ENCODE measurements around the gene LRP5.

LRP5 gene

DNA sequence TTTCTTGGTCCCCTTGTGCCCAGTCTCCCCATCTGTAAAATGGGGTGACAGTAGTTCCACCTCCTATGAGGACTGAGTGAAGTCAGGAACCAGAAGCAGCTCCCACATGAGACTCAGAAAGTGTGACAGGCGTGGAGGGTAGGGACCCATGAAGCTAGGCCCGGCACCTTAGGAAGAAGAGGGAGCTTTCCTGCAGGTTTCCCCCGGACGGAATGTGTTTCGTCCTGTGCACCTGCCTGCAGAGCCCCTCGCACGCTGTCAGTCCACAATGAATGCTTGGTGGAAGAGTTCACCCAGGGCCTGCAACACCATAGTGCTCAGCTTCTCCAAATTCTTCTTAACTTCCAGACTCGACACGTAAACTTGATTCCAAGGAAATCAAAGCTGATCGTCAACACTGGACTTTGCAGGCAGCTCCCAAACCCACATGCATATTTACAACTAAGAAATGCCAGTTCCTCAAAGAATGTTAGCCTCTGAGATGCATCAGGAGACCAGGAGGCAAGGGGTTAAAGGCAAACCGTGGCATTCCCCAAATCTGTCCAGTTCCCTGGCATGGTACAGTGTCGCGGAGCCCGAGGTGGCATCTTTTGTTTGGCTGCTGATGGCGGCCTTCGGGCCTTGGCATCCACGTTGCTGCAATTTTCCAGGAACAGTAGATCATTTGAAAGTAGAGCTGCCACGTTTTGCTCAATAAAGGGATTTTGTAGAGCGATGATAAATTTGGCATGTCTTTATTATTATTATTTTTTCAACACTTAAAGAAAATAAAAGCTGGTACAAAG is 15.4 kb downstream of the LRP5 start:
- peak overlapping the region; percentile 25 for H2AK5ac ChIP-seq (ENCODE audit: low read length, severe bottlenecking)
- H3K18ac ChIP-seq (ENCODE audit: low read depth in 1 of 2, low read length in 2 of 2), result no peak overlapping the region
- H2AFZ ChIP-seq (ENCODE audit: low read depth, low read length), result no peak overlapping the region
- peak overlapping the region; percentile 76 for H4K8ac ChIP-seq (ENCODE audit: low read length)
- H3K23ac ChIP-seq (ENCODE audit: low read length in 2 of 2), result no peak overlapping the region
- H2BK12ac ChIP-seq (ENCODE audit: low read length in 2 of 2), result no peak overlapping the region
- H2BK15ac ChIP-seq (ENCODE audit: low read depth, poor library complexity, severe bottlenecking), result no peak overlapping the region
- no peak overlapping the region for H3K27ac ChIP-seq (ENCODE audit: low read length, poor library complexity, severe bottlenecking)
- peaks cover 0 to 28% of the 10 kb centered on the region in 2 experiments for H3K36me3 ChIP-seq (ENCODE audit: control insufficient read depth in 1 of 2, insufficient read depth in 2 of 2, low read depth in 1 of 2, low read length in 2 of 2)
- no peak overlapping the region for H4K91ac ChIP-seq (ENCODE audit: low read length)
- H3K4ac ChIP-seq (ENCODE audit: low read depth in 1 of 2, low read length in 2 of 2), result no peak overlapping the region
- H3K4me1 ChIP-seq (ENCODE audit: control insufficient read depth, insufficient read depth, low read depth, low read length), result peaks cover 45% of the 10 kb centered on the region
- H3K27me3 ChIP-seq (ENCODE audit: control insufficient read depth in 1 of 2, insufficient read depth in 1 of 2, low read length in 2 of 2), result no peaks in the 10 kb centered on the region
- no peak overlapping the region for H3K4me2 ChIP-seq (ENCODE audit: low read length, poor library complexity, severe bottlenecking)
- H3K79me1 ChIP-seq (replicated peaks; ENCODE audit: low read length, poor library complexity, severe bottlenecking), result peaks cover 67% of the 10 kb centered on the region
- no peak overlapping the region for H2BK5ac ChIP-seq (ENCODE audit: low read depth, low read length, poor library complexity, severe bottlenecking)
- H3K14ac ChIP-seq (ENCODE audit: low read length in 2 of 2), result peak overlapping the region in 1 of 2 experiments; percentile 13
- no peak overlapping the region for H3K4me3 ChIP-seq (ENCODE audit: insufficient read depth in 1 of 2, low read depth in 1 of 2, low read length in 2 of 2)
- H3K9ac ChIP-seq (ENCODE audit: low read length), result no peak overlapping the region
- no peaks in the 10 kb centered on the region for H3K9me3 ChIP-seq (ENCODE audit: control insufficient read depth, low read length)
- 90% methylated on average over 16 of the region's 19 CpGs for WGBS
- H2BK120ac ChIP-seq (ENCODE audit: low read depth, low read length), result no peak overlapping the region
- no peak for DNase-seq

DNA sequence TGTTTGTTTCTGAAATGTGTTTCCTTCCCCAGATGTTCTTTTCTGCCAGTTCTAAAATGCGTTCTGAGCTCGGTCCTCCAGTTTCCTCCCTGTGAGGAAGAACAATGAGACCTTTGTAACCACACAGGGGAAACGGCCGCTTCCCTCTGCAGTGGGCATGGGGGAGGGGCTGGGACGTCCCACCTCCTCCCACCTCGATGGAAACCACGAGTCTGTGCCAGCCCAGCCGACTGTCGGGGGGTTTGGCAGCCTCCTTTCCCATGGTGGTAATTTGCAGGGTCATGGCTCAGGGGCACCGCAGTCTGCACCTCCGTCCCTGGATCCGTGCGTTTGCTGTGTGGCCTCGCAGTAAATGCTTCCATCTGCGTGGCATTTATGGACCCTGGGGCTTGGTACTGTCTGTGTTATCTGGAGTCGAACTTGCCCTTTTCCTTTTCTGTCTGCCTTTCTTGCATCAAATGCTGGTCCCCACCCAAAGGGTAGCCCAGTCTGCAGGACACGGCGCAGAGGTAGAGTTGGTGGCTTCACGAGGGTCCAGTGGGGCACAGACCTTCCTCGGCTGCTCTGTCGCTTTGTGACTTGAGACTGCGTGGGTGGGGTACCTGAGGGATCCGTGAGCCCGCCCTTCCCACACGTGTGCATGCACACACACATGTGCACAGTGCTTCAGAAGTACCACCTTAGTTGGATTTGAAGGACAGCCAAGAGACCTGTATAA is 16.1 kb downstream of the LRP5 start:
- no peak overlapping the region for H2BK120ac ChIP-seq (ENCODE audit: low read depth, low read length)
- peak overlapping the region; percentile 3 for H2AK5ac ChIP-seq (ENCODE audit: low read length, severe bottlenecking)
- H3K23ac ChIP-seq (ENCODE audit: low read length in 2 of 2), result no peak overlapping the region
- H3K4me3 ChIP-seq (ENCODE audit: insufficient read depth in 1 of 2, low read depth in 1 of 2, low read length in 2 of 2), result no peak overlapping the region
- H4K91ac ChIP-seq (ENCODE audit: low read length), result peak overlapping the region; percentile 52
- peak overlapping the region in 1 of 2 experiments; percentile 1 for H3K14ac ChIP-seq (ENCODE audit: low read length in 2 of 2)
- no peak overlapping the region for H2BK15ac ChIP-seq (ENCODE audit: low read depth, poor library complexity, severe bottlenecking)
- peak overlapping the region in 1 of 2 experiments; percentile 71 for H3K18ac ChIP-seq (ENCODE audit: low read depth in 1 of 2, low read length in 2 of 2)
- H3K4me2 ChIP-seq (ENCODE audit: low read length, poor library complexity, severe bottlenecking), result peak overlapping the region; percentile 17
- no peaks in the 10 kb centered on the region for H3K9me3 ChIP-seq (ENCODE audit: control insufficient read depth, low read length)
- peaks cover 0 to 28% of the 10 kb centered on the region in 2 experiments for H3K36me3 ChIP-seq (ENCODE audit: control insufficient read depth in 1 of 2, insufficient read depth in 2 of 2, low read depth in 1 of 2, low read length in 2 of 2)
- peak overlapping the region; percentile 3 for H4K8ac ChIP-seq (ENCODE audit: low read length)
- H3K4me1 ChIP-seq (ENCODE audit: control insufficient read depth, insufficient read depth, low read depth, low read length), result peaks cover 45% of the 10 kb centered on the region
- H3K79me1 ChIP-seq (replicated peaks; ENCODE audit: low read length, poor library complexity, severe bottlenecking), result peaks cover 65% of the 10 kb centered on the region
- H2BK5ac ChIP-seq (ENCODE audit: low read depth, low read length, poor library complexity, severe bottlenecking), result no peak overlapping the region
- no peaks in the 10 kb centered on the region for H3K27me3 ChIP-seq (ENCODE audit: control insufficient read depth in 1 of 2, insufficient read depth in 1 of 2, low read length in 2 of 2)
- H3K9ac ChIP-seq (ENCODE audit: low read length), result no peak overlapping the region
- DNase-seq, result no peak
- peak overlapping the region in 1 of 2 experiments; percentile 12 for H2BK12ac ChIP-seq (ENCODE audit: low read length in 2 of 2)
- WGBS, result 60% methylated on average over 25 of the region's 25 CpGs
- peak overlapping the region in 1 of 2 experiments; percentile 11 for H3K4ac ChIP-seq (ENCODE audit: low read depth in 1 of 2, low read length in 2 of 2)
- H2AFZ ChIP-seq (ENCODE audit: low read depth, low read length), result no peak overlapping the region
- no peak overlapping the region for H3K27ac ChIP-seq (ENCODE audit: low read length, poor library complexity, severe bottlenecking)

DNA sequence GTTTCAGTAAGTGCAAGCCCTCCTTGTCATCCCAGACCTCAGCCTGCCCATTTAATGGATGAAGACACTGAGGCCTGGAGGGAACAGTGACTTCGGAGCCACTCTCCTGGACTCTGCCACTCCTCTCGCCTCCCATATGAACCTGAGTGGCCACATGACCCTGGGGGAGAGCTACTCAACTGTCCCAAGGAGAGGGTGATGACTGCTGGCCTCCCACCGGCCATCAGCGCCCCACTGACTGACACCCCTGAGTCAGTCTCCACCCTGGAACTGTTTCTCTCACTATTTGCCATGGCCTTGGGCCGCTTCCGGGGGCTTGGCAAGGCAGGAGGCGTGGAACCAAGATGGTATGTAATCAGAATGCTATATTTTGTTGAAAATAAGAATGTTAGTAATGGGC is 17.1 kb downstream of the LRP5 start:
- Histone ChIP-seq H3K36me3 (ENCODE audit: control insufficient read depth in 1 of 2, insufficient read depth in 2 of 2, low read depth in 1 of 2, low read length in 2 of 2) (peaks cover 0 to 22% of the 10 kb centered on the region in 2 experiments), H2AK5ac (ENCODE audit: low read length, severe bottlenecking) (peak overlapping the region; percentile 53), H2BK12ac (ENCODE audit: low read length in 2 of 2) (no peak overlapping the region), H3K4me2 (ENCODE audit: low read length, poor library complexity, severe bottlenecking) (no peak overlapping the region), H2AFZ (ENCODE audit: low read depth, low read length) (no peak overlapping the region), H3K4me1 (ENCODE audit: control insufficient read depth, insufficient read depth, low read depth, low read length) (peaks cover 38% of the 10 kb centered on the region), H3K9ac (ENCODE audit: low read length) (no peak overlapping the region), H2BK15ac (ENCODE audit: low read depth, poor library complexity, severe bottlenecking) (no peak overlapping the region), H4K91ac (ENCODE audit: low read length) (peak overlapping the region; percentile 31), H3K4ac (ENCODE audit: low read depth in 1 of 2, low read length in 2 of 2) (no peak overlapping the region), H3K27me3 (ENCODE audit: control insufficient read depth in 1 of 2, insufficient read depth in 1 of 2, low read length in 2 of 2) (no peaks in the 10 kb centered on the region), H3K23ac (ENCODE audit: low read length in 2 of 2) (no peak overlapping the region), H4K8ac (ENCODE audit: low read length) (no peak overlapping the region), H3K14ac (ENCODE audit: low read length in 2 of 2) (no peak overlapping the region), H3K18ac (ENCODE audit: low read depth in 1 of 2, low read length in 2 of 2) (peak overlapping the region in 1 of 2 experiments; percentile 65), H2BK120ac (ENCODE audit: low read depth, low read length) (no peak overlapping the region), H2BK5ac (ENCODE audit: low read depth, low read length, poor library complexity, severe bottlenecking) (no peak overlapping the region), H3K9me3 (ENCODE audit: control insufficient read depth, low read length) (no peaks in the 10 kb centered on the region), H3K79me1 (replicated peaks; ENCODE audit: low read length, poor library complexity, severe bottlenecking) (peaks cover 60% of the 10 kb centered on the region), H3K27ac (ENCODE audit: low read length, poor library complexity, severe bottlenecking) (no peak overlapping the region), H3K4me3 (ENCODE audit: insufficient read depth in 1 of 2, low read depth in 1 of 2, low read length in 2 of 2) (no peak overlapping the region)
- DNase-seq, result no peak
- 95% methylated on average over 7 of the region's 7 CpGs for WGBS
